GM12874 (cell line): Measurements from ENCODE around the gene IL1RAP.

Source experiments
- CTCF ChIP-seq: IDR thresholded peaks from 2 replicates; pipeline ENCODE4 v1.5.1; 2011; ENCODE audit warnings: low read depth, mild to moderate bottlenecking, control low read depth, low read length, moderate library complexity; ENCODE audit not compliant: insufficient read depth

IL1RAP gene

GRCh38 chr3:190491533-190492054, 22.3 kb upstream of the IL1RAP start:
- no peak for TF ChIP-seq CTCF

GRCh38 chr3:190492129-190492528, 21.8 kb upstream of the IL1RAP start:
- no peak for TF ChIP-seq CTCF

GRCh38 chr3:190492966-190493365, 20.9 kb upstream of the IL1RAP start:
- TF ChIP-seq CTCF, result no peak

- no peak for TF ChIP-seq CTCF
These were observed 19.0 kb upstream of the IL1RAP start for GRCh38 chr3:190494907-190495306.

- no peak for TF ChIP-seq CTCF
These were observed 18.5 kb upstream of the IL1RAP start for GRCh38 chr3:190495354-190495753.

GRCh38 chr3:190495796-190496195, 18.1 kb upstream of the IL1RAP start:
- no peak for TF ChIP-seq CTCF

- TF ChIP-seq CTCF, result no peak
These were observed 17.0 kb upstream of the IL1RAP start for GRCh38 chr3:190496859-190497258.
